ENCODE results near the gene GRM8.

The GRM8 gene

DNA sequence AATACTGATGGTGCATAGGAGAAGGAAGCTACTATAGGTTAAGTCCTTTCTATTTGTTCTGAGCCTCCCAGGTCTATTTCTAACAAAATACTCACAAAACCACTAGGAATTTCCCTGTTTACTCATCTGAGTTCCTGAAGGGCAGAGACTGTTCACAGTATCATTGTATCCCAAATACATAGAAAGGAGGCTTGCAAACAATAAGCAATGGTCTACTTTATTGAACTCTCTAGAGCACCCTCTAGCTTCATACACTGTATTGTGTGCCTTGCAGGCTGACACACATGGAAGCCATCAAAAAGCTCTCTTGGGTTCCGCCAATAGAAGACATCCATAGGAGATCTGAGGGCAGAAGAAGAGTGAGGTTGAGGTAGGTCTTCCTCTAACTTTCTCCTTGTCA is 826.1 kb downstream of the GRM8 start:
- no peak for DNase-seq (ENCODE audit: low read depth)

DNA sequence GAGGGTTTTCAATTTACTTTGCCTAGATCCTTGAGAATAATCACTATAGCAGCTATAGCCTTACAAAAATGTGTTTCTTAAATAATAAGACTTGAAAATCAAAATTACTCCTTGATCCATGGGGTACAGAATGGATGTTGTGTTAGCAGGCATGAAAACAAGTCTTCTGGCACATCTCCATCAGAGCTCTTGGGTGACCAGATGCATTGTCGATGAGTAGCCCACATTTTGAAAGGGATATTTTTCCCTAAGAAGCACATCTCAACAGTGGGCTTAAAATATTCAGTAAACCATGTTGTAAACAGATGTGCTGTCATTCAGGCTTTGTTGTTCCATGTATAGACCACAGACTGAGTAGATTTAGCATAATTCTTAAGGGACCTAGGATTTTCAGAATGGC is 827.8 kb downstream of the GRM8 start:
- DNase-seq (ENCODE audit: low read depth) = no peak

GRCh38 chr7:126419047-126419446 is 833.7 kb downstream of the GRM8 start:
- DNase-seq (ENCODE audit: low read depth) = no peak

- DNase-seq (ENCODE audit: low read depth) = no peak
These were observed 840.8 kb downstream of the GRM8 start for GRCh38 chr7:126411821-126412383.

DNA sequence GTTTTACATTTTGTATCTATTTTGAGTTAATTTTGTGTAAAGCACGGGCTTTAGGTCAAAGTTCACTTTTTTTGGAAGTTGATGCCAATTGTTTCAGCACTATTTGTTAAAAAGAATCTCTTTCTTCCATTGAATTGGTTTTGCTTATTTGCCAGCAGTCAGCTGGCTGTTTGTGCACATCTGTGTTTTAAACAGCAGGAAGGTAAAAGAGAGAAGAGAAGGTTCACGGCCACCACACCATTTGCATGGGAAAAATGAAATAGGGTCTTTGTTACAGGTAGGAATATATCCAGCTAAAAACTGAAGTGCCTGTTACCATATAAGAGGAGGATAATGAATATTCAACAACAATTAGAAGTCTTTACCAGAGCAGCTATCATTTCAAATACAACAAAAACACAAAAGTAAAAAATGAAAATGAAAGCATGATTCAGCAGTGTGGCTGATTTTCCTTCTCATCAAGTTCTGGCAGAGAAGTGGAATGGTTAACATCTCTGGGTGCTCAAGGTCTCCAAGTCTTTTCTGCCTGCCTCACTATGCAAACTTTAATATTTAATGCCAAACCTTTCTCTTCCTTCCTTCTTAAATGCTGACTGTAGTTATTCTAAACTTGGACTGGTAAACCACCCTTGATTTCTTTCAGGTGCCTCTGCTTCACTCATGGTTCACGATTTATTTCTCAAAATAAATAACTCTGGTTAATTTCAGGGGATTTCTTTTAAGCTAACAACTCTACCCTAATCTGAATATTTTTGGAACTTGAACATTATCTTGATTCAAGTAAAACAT is 841.5 kb downstream of the GRM8 start:
- DNase-seq (ENCODE audit: low read depth) = no peak

DNA sequence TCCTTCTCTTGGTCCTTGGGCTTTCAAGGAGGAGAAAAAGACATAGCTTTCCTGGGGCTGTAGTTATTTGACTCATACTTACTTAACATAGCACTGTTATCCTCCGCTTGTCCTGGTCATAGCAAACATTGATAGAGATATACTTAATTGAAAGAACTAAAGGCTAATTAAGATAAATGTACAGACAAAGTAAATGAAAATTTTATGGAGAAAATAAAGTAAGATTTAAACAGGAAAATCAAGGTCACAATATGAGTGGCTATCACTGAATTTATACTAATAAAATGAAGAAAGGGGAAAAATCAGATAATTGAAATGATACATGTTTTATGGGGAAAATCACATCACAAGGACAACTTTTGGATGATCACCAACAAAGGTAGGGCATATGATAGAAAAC is 849.7 kb downstream of the GRM8 start:
- DNase-seq (ENCODE audit: low read depth) = no peak

- no peak for DNase-seq (ENCODE audit: low read depth)
These were observed 850.8 kb downstream of the GRM8 start for GRCh38 chr7:126401918-126402317.

GRCh38 chr7:126398851-126399529 is 853.8 kb downstream of the GRM8 start:
- DNase-seq (ENCODE audit: low read depth) = no peak

- DNase-seq (ENCODE audit: low read depth) = no peak
These were observed 854.5 kb downstream of the GRM8 start for GRCh38 chr7:126398285-126398684.

- DNase-seq (ENCODE audit: low read depth) = no peak
These were observed 858.3 kb downstream of the GRM8 start for GRCh38 chr7:126394406-126394805.

Measured in GM04503 (cell line).